MCF 10A (cell line): ENCODE measurements around the gene KRTAP3-3. TPM values are rescaled to one million over a fixed set of nuclear protein-coding genes. Genes with fewer than 3 reads are reported as not detected.

Source experiments
- BruUV-seq: library from RNA; stranded (reverse); fragments of 400-500 nt; replicated peaks from 2 replicates; lab custom pipeline; 2021; lab: Mats Ljungman, UMichigan
- CTCF ChIA-PET: fragments of 300-600 bp; sonication (Branson Sonifier 250); formaldehyde crosslinking; extraction: SDS; loops from one replicate; lab custom pipeline; 2021; ENCODE audit warnings: antibody characterized with exemption, inconsistent platforms; lab: Yijun Ruan, JAX
- POLR2A ChIA-PET: fragments of 300-600, 350-650 bp; sonication (Branson Sonifier 250); formaldehyde crosslinking; extraction: SDS; loops from one replicate; lab custom pipeline; 2020; ENCODE audit warnings: antibody characterized with exemption, inconsistent platforms; lab: Yijun Ruan, JAX
- DNase-seq: peaks from one replicate; pipeline ENCODE4 v3.0.0-alpha.2; 2018; ENCODE audit not compliant: unreplicated experiment
- H3K27ac Mint-ChIP-seq: one replicate; pipeline ENCODE4 v1.8.0; 2022; ENCODE audit warnings: mild to moderate bottlenecking, low read depth, mixed read lengths; ENCODE audit not compliant: unreplicated experiment
- H3K27me3 Mint-ChIP-seq: one replicate; pipeline ENCODE4 v1.8.0; 2022; ENCODE audit warnings: mixed read lengths; ENCODE audit not compliant: insufficient read depth, unreplicated experiment
- H3K36me3 Mint-ChIP-seq: one replicate; pipeline ENCODE4 v1.8.0; 2022; ENCODE audit warnings: mild to moderate bottlenecking, moderate library complexity, mixed read lengths; ENCODE audit not compliant: insufficient read depth, unreplicated experiment
- H3K4me1 Mint-ChIP-seq: one replicate; pipeline ENCODE4 v1.8.0; 2022; ENCODE audit warnings: mixed read lengths; ENCODE audit not compliant: insufficient read depth, unreplicated experiment
- H3K4me3 Mint-ChIP-seq: one replicate; pipeline ENCODE4 v1.8.0; 2022; ENCODE audit warnings: mild to moderate bottlenecking, moderate library complexity, mixed read lengths; ENCODE audit not compliant: unreplicated experiment
- H3K9me3 Mint-ChIP-seq: one replicate; pipeline ENCODE4 v1.8.0; 2022; ENCODE audit warnings: mixed read lengths; ENCODE audit not compliant: unreplicated experiment
- CTCF ChIP-seq: fragments of 200-600 bp; IDR thresholded peaks from one replicate; pipeline ENCODE4 v1.8.0; 2022; ENCODE audit warnings: antibody characterized with exemption, mild to moderate bottlenecking; ENCODE audit not compliant: unreplicated experiment
- intact Hi-C: fragments of 100-400 bp; cut with micrococcal nuclease; formaldehyde crosslinking; loops from 2 replicates; pipeline ENCODE4 v1.14.1; 2022
- total RNA-seq: library from RNA; stranded (reverse); gene quantifications from 2 replicates; pipeline ENCODE4 v1.2.3, GENCODE V29; 2022

The KRTAP3-3 gene
- total RNA-seq, 1 experiment from 2014 or later: not detected

GRCh38 chr17:40951011-40951622 lies 42.8 kb downstream of the KRTAP3-3 start:
- no peak for TF ChIP-seq CTCF
- H3K4me3 Mint-ChIP-seq: no peak overlapping the region
- H3K27me3 Mint-ChIP-seq: peaks cover 14% of the 10 kb centered on the region
- peaks cover 16% of the 10 kb centered on the region for H3K4me1 Mint-ChIP-seq
- peaks cover 7% of the 10 kb centered on the region for H3K36me3 Mint-ChIP-seq
- no TSS peak for BruUV-seq
- POLR2A ChIA-PET: interaction anchor here (2.6 kb wide), 1 partner anchor 35 kb away, joined by 9 read pairs; no protein-coding TSS in a partner anchor
- DNase-seq: no peak
- H3K9me3 Mint-ChIP-seq: no peaks in the 10 kb centered on the region
- H3K27ac Mint-ChIP-seq: no peak overlapping the region
- CTCF ChIA-PET: no interaction called here
- intact Hi-C loops: no loop called here

GRCh38 chr17:40950176-40950575 lies 43.8 kb downstream of the KRTAP3-3 start:
- H3K27me3 Mint-ChIP-seq: peaks cover 14% of the 10 kb centered on the region
- H3K4me1 Mint-ChIP-seq: peaks cover 16% of the 10 kb centered on the region
- ChIA-PET CTCF (no interaction called here), POLR2A (interaction anchor here (0.6 kb wide), 1 partner anchor 121 kb away, joined by 3 read pairs; no protein-coding TSS in a partner anchor)
- no peak overlapping the region for H3K27ac Mint-ChIP-seq
- DNase-seq: no peak
- intact Hi-C loops: no loop called here
- H3K36me3 Mint-ChIP-seq: peaks cover 7% of the 10 kb centered on the region
- no peak for TF ChIP-seq CTCF
- no TSS peak for BruUV-seq
- H3K9me3 Mint-ChIP-seq: no peaks in the 10 kb centered on the region
- no peak overlapping the region for H3K4me3 Mint-ChIP-seq

- no peak overlapping the region for H3K27ac Mint-ChIP-seq
- peaks cover 16% of the 10 kb centered on the region for H3K4me1 Mint-ChIP-seq
- BruUV-seq: no TSS peak
- no peak overlapping the region for H3K4me3 Mint-ChIP-seq
- peaks cover 14% of the 10 kb centered on the region for H3K27me3 Mint-ChIP-seq
- TF ChIP-seq CTCF: no peak
- intact Hi-C loops: no loop called here
- no peak for DNase-seq
- H3K36me3 Mint-ChIP-seq: peaks cover 7% of the 10 kb centered on the region
- ChIA-PET CTCF (no interaction called here), POLR2A (no interaction called here)
- no peaks in the 10 kb centered on the region for H3K9me3 Mint-ChIP-seq
Observed at GRCh38 chr17:40949418-40949817, 44.5 kb downstream of the KRTAP3-3 start.

- no peaks in the 10 kb centered on the region for H3K9me3 Mint-ChIP-seq
- H3K27me3 Mint-ChIP-seq: peaks cover 17% of the 10 kb centered on the region
- ChIA-PET POLR2A (interaction anchor here (1.6 kb wide), 1 partner anchor 11 kb away, joined by 3 read pairs; the partner anchor contains the start of gene KRT23), CTCF (no interaction called here)
- BruUV-seq: no TSS peak
- no peak for TF ChIP-seq CTCF
- intact Hi-C loops: no loop called here
- H3K4me3 Mint-ChIP-seq: no peak overlapping the region
- H3K27ac Mint-ChIP-seq: no peak overlapping the region
- peaks cover 7% of the 10 kb centered on the region for H3K36me3 Mint-ChIP-seq
- DNase-seq: no peak
- peaks cover 6% of the 10 kb centered on the region for H3K4me1 Mint-ChIP-seq
Observed at GRCh38 chr17:40947929-40948328, 46.0 kb downstream of the KRTAP3-3 start.
